ENCODE results near the gene CCL5.
A peak's percentile ranks its signal among the peaks of the same experiment; 100 is the strongest.

The CCL5 gene

GRCh38 chr17:35877345-35878029 lies 2.7 kb downstream of the CCL5 start:
- Histone ChIP-seq H3K4me3 (ENCODE audit: low read depth, low read length, poor library complexity, severe bottlenecking) (no peak overlapping the region), H3K4me2 (ENCODE audit: low read length) (no peak overlapping the region), H3K4me1 (ENCODE audit: insufficient read depth, low read length, severe bottlenecking) (peaks cover 22% of the 10 kb centered on the region), H4K20me1 (ENCODE audit: insufficient read depth, low read length) (no peaks in the 10 kb centered on the region), H3K9me3 (ENCODE audit: low read length) (no peaks in the 10 kb centered on the region), H3K27ac (ENCODE audit: low read depth, low read length, poor library complexity, severe bottlenecking) (no peak overlapping the region), H3K9me2 (ENCODE audit: low read depth, low read length) (no peaks in the 10 kb centered on the region), H3K9ac (ENCODE audit: low read length) (no peak overlapping the region), H3K36me3 (ENCODE audit: insufficient read depth, low read length) (no peaks in the 10 kb centered on the region), H3F3A (ENCODE audit: insufficient read depth, low read length) (no peaks in the 10 kb centered on the region), H2AFZ (ENCODE audit: low read length) (no peak overlapping the region), H3K79me2 (ENCODE audit: insufficient read depth, low read length) (no peaks in the 10 kb centered on the region), H3K27me3 (ENCODE audit: insufficient read depth, low read length) (no peaks in the 10 kb centered on the region)
- TF ChIP-seq EZH2 (IDR thresholded peaks at IDR 0.05; ENCODE audit: borderline replicate concordance, low read length): no peak

GRCh38 chr17:35876534-35876933 lies 3.6 kb downstream of the CCL5 start:
- H3K4me1 ChIP-seq (ENCODE audit: insufficient read depth, low read length, severe bottlenecking): peaks cover 23% of the 10 kb centered on the region
- H3K27ac ChIP-seq (ENCODE audit: low read depth, low read length, poor library complexity, severe bottlenecking): no peak overlapping the region
- no peaks in the 10 kb centered on the region for H4K20me1 ChIP-seq (ENCODE audit: insufficient read depth, low read length)
- no peak overlapping the region for H3K9ac ChIP-seq (ENCODE audit: low read length)
- no peaks in the 10 kb centered on the region for H3K79me2 ChIP-seq (ENCODE audit: insufficient read depth, low read length)
- no peaks in the 10 kb centered on the region for H3F3A ChIP-seq (ENCODE audit: insufficient read depth, low read length)
- H3K9me2 ChIP-seq (ENCODE audit: low read depth, low read length): no peaks in the 10 kb centered on the region
- no peaks in the 10 kb centered on the region for H3K36me3 ChIP-seq (ENCODE audit: insufficient read depth, low read length)
- H3K4me3 ChIP-seq (ENCODE audit: low read depth, low read length, poor library complexity, severe bottlenecking): no peak overlapping the region
- no peaks in the 10 kb centered on the region for H3K27me3 ChIP-seq (ENCODE audit: insufficient read depth, low read length)
- no peak overlapping the region for H3K4me2 ChIP-seq (ENCODE audit: low read length)
- TF ChIP-seq EZH2 (IDR thresholded peaks at IDR 0.05; ENCODE audit: borderline replicate concordance, low read length): no peak
- TF ChIP-seq, protein P1, sequence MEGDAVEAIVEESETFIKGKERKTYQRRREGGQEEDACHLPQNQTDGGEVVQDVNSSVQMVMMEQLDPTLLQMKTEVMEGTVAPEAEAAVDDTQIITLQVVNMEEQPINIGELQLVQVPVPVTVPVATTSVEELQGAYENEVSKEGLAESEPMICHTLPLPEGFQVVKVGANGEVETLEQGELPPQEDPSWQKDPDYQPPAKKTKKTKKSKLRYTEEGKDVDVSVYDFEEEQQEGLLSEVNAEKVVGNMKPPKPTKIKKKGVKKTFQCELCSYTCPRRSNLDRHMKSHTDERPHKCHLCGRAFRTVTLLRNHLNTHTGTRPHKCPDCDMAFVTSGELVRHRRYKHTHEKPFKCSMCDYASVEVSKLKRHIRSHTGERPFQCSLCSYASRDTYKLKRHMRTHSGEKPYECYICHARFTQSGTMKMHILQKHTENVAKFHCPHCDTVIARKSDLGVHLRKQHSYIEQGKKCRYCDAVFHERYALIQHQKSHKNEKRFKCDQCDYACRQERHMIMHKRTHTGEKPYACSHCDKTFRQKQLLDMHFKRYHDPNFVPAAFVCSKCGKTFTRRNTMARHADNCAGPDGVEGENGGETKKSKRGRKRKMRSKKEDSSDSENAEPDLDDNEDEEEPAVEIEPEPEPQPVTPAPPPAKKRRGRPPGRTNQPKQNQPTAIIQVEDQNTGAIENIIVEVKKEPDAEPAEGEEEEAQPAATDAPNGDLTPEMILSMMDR (IDR thresholded peaks at IDR 0.05; ENCODE audit: low read length): no peak
- H3K9me3 ChIP-seq (ENCODE audit: low read length): no peaks in the 10 kb centered on the region
- no peak overlapping the region for H2AFZ ChIP-seq (ENCODE audit: low read length)

GRCh38 chr17:35875800-35876139 lies 4.4 kb downstream of the CCL5 start:
- H3K9me2 ChIP-seq (ENCODE audit: low read depth, low read length): no peaks in the 10 kb centered on the region

More at GRCh38 chr17:35875800-35876139, 4.4 kb downstream of the CCL5 start:
- Histone ChIP-seq H3K4me1 (ENCODE audit: insufficient read depth, low read length, severe bottlenecking) (peaks cover 28% of the 10 kb centered on the region), H3K9me3 (ENCODE audit: low read length) (no peaks in the 10 kb centered on the region), H3K9ac (ENCODE audit: low read length) (no peak overlapping the region), H4K20me1 (ENCODE audit: insufficient read depth, low read length) (no peaks in the 10 kb centered on the region), H3K27ac (ENCODE audit: low read depth, low read length, poor library complexity, severe bottlenecking) (no peak overlapping the region), H3K79me2 (ENCODE audit: insufficient read depth, low read length) (no peaks in the 10 kb centered on the region), H3K4me3 (ENCODE audit: low read depth, low read length, poor library complexity, severe bottlenecking) (no peak overlapping the region), H2AFZ (ENCODE audit: low read length) (no peak overlapping the region), H3K36me3 (ENCODE audit: insufficient read depth, low read length) (no peaks in the 10 kb centered on the region), H3F3A (ENCODE audit: insufficient read depth, low read length) (no peaks in the 10 kb centered on the region), H3K4me2 (ENCODE audit: low read length) (peak overlapping the region; percentile 24; the same call in 1 of the 2 replicates), H3K27me3 (ENCODE audit: insufficient read depth, low read length) (no peaks in the 10 kb centered on the region)
- no peak for TF ChIP-seq EZH2 (IDR thresholded peaks at IDR 0.05; ENCODE audit: borderline replicate concordance, low read length)
- TF ChIP-seq, protein P1 (IDR thresholded peaks at IDR 0.05; ENCODE audit: low read length): no peak
